ENCODE data around the gene MYBPC1.

DNA sequence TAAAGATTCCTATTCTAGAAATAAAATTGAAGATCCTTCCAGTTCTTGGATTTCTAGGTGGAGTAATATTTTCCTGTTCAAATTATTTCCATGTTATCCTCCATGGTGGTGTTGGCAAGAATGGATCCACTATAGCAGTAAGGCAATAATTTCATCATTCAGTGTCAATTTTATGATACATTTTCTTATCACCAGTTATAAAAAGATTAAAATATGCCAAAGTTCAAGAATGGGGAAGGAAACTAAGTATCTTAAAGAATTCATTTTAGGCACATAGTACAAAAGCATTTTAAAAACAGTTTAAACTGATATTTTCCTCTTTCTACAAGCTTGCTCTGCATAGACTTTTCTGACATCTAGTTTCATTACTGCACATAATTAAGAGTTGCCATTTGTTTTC is 125.3 kb downstream of the MYBPC1 start:
- TF ChIP-seq, protein P1, sequence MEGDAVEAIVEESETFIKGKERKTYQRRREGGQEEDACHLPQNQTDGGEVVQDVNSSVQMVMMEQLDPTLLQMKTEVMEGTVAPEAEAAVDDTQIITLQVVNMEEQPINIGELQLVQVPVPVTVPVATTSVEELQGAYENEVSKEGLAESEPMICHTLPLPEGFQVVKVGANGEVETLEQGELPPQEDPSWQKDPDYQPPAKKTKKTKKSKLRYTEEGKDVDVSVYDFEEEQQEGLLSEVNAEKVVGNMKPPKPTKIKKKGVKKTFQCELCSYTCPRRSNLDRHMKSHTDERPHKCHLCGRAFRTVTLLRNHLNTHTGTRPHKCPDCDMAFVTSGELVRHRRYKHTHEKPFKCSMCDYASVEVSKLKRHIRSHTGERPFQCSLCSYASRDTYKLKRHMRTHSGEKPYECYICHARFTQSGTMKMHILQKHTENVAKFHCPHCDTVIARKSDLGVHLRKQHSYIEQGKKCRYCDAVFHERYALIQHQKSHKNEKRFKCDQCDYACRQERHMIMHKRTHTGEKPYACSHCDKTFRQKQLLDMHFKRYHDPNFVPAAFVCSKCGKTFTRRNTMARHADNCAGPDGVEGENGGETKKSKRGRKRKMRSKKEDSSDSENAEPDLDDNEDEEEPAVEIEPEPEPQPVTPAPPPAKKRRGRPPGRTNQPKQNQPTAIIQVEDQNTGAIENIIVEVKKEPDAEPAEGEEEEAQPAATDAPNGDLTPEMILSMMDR (IDR thresholded peaks at IDR 0.05 in 4 of 5, conservative IDR thresholded peaks at IDR 0.05 in 1 of 5), result no peak
- no peak for TF ChIP-seq POLR2A (IDR thresholded peaks at IDR 0.05)
